GM23338 (cell line): ENCODE results near the gene ROS1.

Source experiments
- CREB1 ChIP-seq: fragments of 250-450 bp; sonication (Bioruptor Pico); IDR thresholded peaks from 2 replicates; pipeline ENCODE4 v1.5.0; 2020; ENCODE audit warnings: low read depth, mild to moderate bottlenecking, moderate library complexity
- CTCF ChIP-seq, 2 experiments: fragments of 200-600 bp in 1 of 2; sonication (generic) in 1 of 2; conservative IDR thresholded peaks; 2 replicates each; pipeline versions ENCODE4 v1.5.1 to v1.6.1; 2016 to 2017; ENCODE audit warnings: antibody characterized with exemption in 2 of 2, low read depth in 2 of 2, mild to moderate bottlenecking in 2 of 2, moderate library complexity in 1 of 2
- EZH2 ChIP-seq: fragments of 200-600 bp; sonication (generic); IDR thresholded peaks from one replicate; pipeline ENCODE4 v1.8.0; 2017; ENCODE audit warnings: antibody characterized with exemption, mild to moderate bottlenecking, low read depth; ENCODE audit not compliant: unreplicated experiment
- EZH2phosphoT487 ChIP-seq: fragments of 200-600 bp; sonication (generic); IDR thresholded peaks from one replicate; pipeline ENCODE4 v1.8.1; 2018; ENCODE audit warnings: antibody characterized with exemption; ENCODE audit not compliant: unreplicated experiment
- JUNB ChIP-seq: IDR thresholded peaks from one replicate; pipeline ENCODE4 v1.6.1; 2016; ENCODE audit warnings: antibody characterized with exemption; ENCODE audit not compliant: unreplicated experiment
- POLR2AphosphoS5 ChIP-seq: IDR thresholded peaks from 2 replicates; pipeline ENCODE4 v1.6.1; 2016; ENCODE audit warnings: antibody characterized with exemption, low read depth
- REST ChIP-seq: IDR thresholded peaks from one replicate; pipeline ENCODE4 v1.6.1; 2018; ENCODE audit warnings: antibody characterized with exemption; ENCODE audit not compliant: unreplicated experiment
- STAT1 ChIP-seq: IDR thresholded peaks from one replicate; pipeline ENCODE4 v1.6.1; 2016; ENCODE audit warnings: antibody characterized with exemption; ENCODE audit not compliant: unreplicated experiment

- TF ChIP-seq CTCF (conservative IDR thresholded peaks at IDR 0.05; ENCODE audit: low read depth in 2 of 2) (no peak), EZH2 (no peak), REST (no peak), CREB1 (CRISPR knock-in tag) (no peak), STAT1 (no peak), POLR2AphosphoS5 (no peak), JUNB (no peak), EZH2phosphoT487 (no peak)
Observed at GRCh38 chr6:117441824-117442264, 16.1 kb upstream of the ROS1 start.
